NCI-H1694 (cell line): Measurements from ENCODE around the gene OR2C1.

Experiments used
- DNase-seq: peaks from one replicate; lab custom pipeline; 2025; lab: John Stamatoyannopoulos, UW

OR2C1 gene

DNA sequence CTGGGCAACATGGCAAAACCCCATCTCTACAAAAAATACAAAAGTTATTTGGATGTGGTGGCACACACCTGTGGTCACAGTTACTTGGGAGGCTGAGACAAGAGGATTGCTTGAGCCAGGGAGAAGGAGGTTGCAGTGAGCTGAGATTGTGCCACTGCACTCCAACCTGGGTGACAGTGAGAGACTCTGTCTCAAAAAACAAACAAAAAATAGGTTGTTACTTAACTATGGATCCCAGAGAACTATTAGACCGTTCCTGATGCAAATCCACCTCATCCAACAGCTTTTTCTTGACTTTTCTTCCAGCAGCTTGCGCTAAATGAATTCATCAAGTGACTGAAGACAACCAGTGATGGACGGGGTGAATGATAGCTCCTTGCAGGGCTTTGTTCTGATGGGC is at the start of gene OR2C1:
Gene OR2C1 (plus strand): TSS at position 301 of the 400 bp plus-strand sequence. CDS start 52 bp downstream, at position 353.
- DNase-seq = no peak

- no peak for DNase-seq
Measured at GRCh38 chr16:3306078-3306477, 49.6 kb upstream of the OR2C1 start.

- no peak for DNase-seq
Measured at GRCh38 chr16:3311496-3311895, 44.2 kb upstream of the OR2C1 start.

- no peak for DNase-seq
Measured at GRCh38 chr16:3317315-3317999, 38.2 kb upstream of the OR2C1 start.

GRCh38 chr16:3321816-3322215 is 33.9 kb upstream of the OR2C1 start:
- DNase-seq = no peak

DNA sequence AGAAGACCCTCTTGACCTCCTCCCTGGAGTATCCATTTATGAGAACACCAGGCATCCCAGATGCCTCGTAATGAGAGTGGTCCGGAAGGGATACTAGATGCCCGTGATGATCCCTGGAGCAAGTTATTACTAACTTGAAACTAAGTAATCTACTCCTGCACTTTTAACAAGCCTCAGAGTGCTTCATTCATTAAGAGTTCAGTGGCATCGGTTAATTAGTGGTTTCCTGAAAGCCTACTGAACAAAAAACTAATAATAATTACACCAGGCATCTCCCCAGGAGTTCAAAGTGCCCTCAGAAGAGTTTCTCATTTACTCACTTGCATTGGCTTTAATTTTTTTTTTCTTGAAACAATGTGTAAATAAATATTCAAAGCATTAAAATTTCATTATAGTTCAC is 28.2 kb upstream of the OR2C1 start:
- DNase-seq = no peak

DNA sequence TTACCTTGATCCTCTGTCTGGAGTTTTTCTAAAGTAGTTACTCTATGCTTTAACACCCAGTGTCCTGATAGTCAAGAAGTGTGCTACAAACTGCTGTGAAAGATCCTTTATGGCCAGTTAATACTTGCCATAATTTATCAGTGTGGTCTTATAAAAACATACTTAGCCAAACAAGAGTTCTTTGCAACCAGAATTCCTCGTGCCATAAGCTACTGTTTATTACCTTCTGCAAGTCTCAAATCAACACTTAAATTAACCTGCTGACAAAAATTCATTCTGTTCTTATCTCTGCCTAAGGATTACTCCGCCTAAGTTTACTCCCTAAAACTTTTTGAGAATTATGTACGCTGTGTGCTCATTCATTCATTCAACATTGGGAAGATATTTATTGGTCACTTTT is 27.6 kb upstream of the OR2C1 start:
- no peak for DNase-seq

DNA sequence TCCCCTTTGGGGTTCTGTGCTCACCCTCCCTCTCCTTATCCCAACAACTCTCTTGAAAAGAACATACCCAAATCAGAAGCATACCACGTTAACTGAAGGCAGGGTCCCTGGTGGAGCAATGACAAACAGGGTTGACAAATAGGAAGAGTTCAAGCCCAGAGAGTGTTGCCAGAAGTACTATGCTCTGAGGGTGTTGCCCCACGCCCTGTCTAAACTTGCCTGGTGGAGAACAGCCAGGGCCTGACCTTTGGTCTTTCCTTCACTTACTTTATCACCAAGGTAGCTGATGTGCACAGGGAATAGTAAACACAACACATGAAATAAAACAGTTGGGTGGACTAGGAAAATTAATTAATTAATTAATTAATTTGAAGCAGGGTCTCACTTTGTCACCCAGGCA is 27.0 kb upstream of the OR2C1 start:
- no peak for DNase-seq

GRCh38 chr16:3346041-3346440 is 9.6 kb upstream of the OR2C1 start:
- DNase-seq = no peak

DNA sequence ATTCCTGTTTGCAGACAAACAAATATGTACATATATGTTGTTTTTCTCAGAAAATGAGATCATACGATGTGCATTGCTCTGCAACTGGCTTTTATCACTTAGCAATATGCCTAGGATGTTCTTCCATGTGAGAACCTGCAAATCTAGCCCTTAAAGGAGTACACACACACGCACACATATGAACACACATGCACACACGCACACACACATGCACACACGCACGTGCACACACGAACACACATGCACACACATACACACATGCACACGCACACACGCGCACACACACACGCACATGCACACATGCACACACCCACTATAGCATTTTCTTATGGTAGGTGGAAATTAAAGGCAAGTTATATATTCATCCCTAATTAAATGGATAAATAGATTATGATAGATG is 8.1 kb upstream of the OR2C1 start:
- DNase-seq = no peak

- DNase-seq = no peak
Measured at GRCh38 chr16:3348547-3349167, 7.0 kb upstream of the OR2C1 start.

GRCh38 chr16:3349175-3349574 is 6.5 kb upstream of the OR2C1 start:
- no peak for DNase-seq

GRCh38 chr16:3356118-3356517 is 429 bp downstream of the OR2C1 start:
- no peak for DNase-seq

DNA sequence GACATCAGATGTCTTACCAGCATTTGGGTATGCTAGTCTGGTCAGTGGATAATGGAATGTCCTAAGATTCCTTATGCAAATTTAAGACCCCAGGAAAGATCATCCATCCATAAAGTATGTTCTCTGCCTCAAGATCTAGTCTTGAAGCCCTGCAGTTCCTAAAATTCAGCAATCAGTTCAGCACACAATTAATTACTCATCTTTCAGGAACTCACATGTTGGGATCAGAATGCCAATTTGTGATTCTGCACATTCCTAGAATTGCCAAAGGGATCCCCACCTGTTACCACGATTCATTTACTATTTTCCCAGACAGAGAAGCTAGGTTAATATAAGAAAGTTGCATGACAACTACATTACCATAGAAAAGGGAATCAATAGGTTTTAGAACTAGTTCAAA is 3.2 kb downstream of the OR2C1 start:
- no peak for DNase-seq

- no peak for DNase-seq
Measured at GRCh38 chr16:3362931-3363330, 7.2 kb downstream of the OR2C1 start.

DNA sequence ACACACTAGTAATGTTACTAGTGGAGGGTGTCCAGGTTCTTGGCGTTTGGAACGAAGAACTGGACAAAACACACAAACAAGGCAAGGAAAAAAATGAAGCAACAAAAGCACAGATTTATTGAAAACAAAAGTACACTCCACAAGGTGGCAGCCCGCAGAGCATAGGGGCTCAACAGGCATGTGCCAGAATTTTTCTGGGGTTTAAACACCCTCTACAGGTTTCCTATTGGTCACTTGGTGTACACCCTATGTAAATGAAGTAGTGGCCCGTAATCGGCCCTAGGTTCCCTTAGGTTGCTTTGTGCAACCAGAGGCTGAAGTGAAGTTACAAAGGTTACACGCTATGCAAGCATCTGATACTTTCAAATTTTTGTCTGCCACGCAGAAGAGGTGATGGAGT is 8.1 kb downstream of the OR2C1 start:
- no peak for DNase-seq

GRCh38 chr16:3364774-3365427 is 9.2 kb downstream of the OR2C1 start:
- peak; percentile 89 for DNase-seq

DNA sequence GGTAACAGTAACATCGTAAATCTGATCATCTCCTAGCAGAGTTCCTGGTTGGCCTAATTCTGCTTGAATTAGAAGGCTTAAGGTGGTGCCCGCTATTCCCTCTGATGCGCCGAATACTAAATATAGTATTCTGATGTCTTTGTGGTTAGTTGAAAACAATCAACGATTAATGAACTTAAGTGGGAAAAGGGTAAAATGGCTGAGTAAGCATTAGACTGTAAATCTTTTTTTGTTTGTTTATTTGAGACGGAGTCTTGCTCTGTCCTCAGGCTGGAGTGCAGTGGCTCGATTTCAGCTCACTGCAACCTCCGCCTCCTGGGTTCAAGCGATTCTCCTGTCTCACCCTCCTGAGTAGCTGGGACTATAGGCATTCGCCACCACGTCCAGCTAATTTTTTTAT is 13.4 kb downstream of the OR2C1 start:
- DNase-seq = no peak

DNA sequence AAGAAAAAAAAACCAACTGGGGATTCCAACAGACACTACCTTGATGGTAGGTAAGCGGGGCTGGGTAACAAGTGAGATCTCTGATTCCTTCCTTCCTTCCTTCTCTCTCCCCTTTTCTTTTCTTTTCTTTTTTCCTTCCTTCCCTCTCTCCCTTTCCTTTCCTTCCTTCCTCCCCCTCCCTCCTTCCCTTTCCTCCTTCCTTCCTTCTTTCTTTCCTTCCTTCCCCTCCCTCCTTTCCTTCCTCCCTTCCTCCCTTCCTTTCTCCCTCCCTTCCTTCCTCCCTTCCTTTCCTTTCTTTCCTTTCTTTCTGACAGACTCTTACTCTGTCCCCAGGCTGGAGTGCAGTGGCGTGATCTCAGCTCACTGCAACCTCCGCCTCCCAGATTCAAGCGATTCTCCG is 20.0 kb downstream of the OR2C1 start:
- DNase-seq = no peak

DNA sequence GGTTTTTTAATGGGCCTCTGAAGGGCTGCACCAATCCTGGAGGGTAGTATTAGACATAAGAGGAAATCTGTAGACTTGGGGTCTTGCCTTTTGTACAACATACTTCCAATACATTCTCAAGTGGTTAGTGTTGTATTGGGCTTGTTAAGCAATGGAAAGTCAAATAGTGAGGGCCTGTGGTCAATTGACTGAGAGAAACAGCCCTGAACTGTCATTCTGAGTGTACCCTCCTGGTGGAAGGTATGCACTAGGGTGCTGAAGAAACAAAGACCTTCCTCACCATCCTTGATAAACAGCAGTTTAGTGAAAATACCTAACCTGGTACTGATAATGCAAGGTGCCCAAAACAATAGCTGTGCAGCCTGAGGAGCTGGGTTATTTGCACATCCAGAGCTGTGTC is 22.2 kb downstream of the OR2C1 start:
- no peak for DNase-seq

GRCh38 chr16:3383045-3383448 is 27.4 kb downstream of the OR2C1 start:
- no peak for DNase-seq

DNA sequence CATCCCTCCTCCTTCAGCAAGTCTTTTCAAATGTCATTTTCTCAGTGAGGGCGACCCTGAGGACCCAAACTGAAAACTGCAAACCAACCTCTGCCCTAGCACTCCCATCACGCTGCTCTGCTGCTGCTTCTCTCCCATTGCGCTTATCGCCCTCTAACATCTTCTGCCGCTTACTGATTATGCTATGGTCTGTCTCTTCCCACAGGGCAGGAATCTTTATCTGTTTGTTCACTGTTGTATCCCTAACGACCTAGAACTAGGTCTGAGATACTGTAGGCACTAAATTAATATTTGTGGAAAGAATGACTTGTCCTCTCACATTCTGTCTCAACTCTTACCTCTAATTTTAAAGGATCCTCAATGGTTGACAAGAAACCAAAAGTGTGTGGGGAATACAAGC is 32.6 kb downstream of the OR2C1 start:
- DNase-seq = no peak

DNA sequence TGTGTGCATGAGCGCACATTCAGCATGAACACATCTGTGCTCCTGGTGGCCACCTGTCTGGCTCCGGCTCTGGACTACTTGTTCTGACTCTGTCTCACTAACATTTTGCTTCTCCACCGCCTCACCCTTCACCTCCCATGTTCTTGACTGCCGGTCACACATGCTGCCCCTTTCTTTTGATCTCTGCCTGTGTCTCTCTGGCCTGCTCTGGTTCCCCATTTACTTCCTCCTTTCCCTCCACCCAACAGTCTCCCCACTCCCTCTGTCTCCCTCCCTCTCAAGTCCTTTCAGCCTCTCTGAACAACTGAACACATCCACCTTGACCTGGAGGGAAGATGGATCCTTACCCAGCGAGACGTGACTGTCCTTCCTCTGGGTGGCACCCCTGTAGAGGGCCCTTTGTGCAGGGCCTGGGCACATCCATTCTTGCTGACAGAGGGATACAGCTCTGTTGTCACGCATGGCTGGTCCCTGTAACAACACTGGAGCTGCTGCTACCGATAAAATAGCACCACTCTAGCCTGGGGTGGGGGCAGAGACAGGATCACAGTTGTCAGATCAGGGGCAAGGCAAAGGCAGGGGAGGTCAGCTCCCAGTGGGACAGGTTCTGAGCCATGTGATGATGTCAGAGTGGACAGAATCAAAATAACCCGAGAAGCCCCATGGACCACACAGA is 34.1 kb downstream of the OR2C1 start:
- DNase-seq = no peak
